IPS-11a (cell line): ENCODE measurements around the gene RPL29.
A peak's percentile ranks its signal among the peaks of the same experiment; 100 is the strongest.
"Not testable (repeated sequence)": the region's sequence is repeated elsewhere in the genome, so short reads cannot be mapped to it uniquely, and the experiment has no call there.

Experiments
- H3K4me3 ChIP-seq: one replicate; pipeline ENCODE4 v1.5.1; 2013; ENCODE audit warnings: low read depth, low read length, control low read depth

Gene RPL29

DNA sequence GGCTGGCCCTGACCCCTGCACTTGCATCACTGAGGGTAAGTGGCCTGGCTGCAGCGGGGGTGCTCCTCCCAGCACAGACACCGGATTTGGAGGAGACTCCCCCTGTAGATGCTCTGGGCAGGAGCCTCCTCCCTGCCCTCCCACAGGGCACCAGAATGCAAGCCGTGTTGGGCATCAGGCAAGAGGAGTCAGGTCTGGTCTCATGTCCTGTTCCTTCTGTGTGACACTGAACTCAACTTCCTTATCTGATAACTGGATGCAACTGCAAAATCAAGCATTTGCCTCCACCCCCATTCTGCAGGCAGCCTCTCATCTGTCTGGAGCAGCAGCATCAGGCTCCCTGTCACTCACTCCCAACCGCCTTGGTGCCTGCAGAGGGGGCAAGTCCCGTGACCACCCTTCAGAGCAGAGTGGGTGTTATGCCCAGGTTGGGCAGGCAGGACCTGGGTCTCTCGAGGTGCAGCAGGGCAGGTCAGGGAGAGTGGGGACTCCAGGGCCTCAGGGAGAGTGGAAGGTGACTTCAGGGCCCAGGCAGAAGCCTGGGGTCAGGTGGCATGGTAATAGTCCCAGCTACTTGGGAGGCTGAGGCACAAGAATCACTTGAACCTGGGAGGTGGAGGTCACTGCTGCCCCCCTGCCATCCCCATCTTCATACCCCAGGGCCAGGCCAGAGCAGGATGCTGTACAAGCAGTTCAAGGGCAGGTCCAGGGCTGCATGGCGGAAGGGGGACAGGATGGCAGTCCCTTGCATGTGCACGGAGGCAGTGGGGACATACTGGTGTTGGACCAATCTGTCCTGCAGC lies 10.5 kb upstream of the RPL29 start:
- no peak overlapping the region for H3K4me3 ChIP-seq

DNA sequence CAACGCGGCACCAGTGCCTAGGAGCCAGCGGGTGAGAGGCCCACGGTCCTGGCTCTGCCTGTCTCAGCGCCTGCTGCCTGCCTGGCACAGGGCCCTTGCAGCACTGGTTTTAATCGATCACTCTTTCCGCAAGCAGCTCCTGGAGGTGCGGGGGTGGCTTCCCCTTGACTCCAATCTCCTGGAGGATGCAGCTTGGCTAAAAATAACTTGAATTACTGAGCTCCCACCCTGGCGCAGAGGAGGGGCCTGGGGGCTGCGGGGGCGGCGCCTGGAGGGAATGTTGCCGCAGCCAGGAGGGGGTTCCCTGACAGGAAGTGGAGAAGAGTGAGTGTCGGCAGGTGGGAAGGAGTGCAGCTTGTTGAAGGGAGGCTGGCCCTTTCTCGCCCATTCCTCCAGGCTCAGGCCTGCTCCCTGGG lies 9.9 kb upstream of the RPL29 start:
- no peak overlapping the region for H3K4me3 ChIP-seq

DNA sequence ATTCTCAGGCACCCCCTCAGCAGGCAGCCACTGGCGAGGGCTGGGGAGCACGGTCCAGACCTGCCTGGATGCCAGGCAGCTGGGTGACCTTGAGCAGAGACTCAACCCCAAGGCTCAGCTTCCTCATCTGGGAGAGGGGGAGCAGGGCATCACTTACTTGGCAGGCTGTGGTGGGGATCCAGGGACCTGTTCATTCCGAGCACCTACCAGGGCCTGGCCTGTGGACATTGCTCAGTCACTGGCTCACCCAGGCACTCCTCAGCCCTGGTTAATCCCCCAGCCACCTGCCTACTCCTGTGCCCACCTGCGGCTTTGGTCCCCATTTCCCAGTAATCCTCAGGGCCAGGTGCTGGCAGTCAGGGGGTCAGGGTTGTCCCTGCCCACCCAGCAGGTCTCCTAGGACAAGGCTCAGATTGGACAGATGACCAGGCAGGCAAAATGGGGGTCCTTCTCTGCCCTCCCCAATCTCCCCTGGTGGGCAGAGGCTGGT lies 9.3 kb upstream of the RPL29 start:
- no peak overlapping the region for H3K4me3 ChIP-seq

DNA sequence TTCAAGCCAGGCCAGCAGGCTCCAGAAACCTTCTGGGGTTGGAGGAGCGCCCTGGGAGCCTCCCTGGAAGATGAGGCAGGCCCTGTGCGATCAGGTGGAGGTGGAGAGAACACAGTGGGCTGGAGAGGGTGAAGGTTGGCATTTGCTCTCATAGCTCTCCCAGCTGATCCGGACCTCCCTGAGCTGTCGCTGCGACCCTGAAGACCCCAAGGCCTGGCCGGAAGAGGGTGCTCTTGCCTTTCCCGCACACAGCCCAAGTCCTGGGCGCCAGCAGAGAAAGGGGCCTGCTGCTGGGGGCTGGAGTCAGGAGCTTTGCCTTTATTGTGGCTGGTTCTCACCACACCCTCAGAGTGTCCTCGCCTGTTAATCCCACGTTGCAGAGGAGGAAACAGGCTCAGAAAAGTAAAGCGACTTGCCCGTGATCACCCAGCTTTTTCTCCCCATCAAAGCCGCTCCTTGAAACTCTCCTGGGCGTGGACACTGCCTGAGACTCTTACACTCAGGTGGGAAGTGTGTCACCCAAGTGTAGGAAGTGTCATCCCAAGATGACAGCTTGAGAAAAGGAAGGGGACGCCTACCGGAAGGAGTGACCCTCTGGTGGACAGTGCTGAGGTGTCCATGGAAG lies 8.6 kb upstream of the RPL29 start:
- no peak overlapping the region for H3K4me3 ChIP-seq

DNA sequence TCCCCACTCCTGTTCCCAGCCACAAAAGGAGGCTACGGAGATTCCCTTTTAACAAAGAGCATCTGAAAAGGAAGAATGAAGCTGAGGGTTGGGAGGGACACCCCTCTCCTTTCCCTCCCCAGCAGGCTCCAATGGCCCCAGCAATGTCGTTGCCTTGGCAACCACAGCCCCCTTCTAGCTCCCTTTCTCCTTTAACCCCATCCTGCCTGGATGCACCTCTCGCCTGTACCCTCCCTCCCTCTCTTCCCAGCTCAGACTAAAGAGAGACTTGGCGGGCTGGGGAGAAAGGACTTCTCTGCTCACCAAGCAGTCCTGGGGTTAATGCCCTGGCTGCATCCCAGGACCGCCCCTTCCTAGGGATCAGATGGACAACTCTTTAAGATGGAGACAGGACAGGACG lies 7.1 kb upstream of the RPL29 start:
- no peak overlapping the region for H3K4me3 ChIP-seq

DNA sequence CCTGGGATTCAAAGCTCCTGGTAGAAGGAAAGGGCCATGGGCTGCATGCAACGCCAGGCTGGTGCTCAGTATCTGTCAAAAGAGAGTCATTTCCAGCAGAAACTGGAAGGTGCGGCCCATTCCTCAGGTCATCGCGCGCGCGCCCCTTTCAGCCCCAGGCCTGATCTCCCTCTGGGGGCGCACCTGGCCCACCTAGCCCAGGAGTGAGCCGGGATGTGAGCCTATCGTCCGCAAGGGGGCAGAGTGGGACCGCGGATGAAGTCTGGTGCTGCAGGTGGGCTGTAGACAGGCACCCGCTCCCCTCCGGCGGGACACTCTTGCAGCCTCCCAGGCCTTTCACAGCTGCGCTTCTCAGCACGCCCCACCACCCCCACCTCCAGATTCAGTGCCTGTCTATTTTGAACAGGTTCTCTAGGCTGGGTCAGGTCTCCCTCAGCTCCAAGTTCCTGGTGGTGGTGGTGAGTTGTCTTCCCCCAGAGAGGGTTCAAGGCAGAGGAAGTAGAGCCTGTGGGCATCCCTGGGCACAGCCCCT lies 5.8 kb upstream of the RPL29 start:
- H3K4me3 ChIP-seq: no peak overlapping the region

DNA sequence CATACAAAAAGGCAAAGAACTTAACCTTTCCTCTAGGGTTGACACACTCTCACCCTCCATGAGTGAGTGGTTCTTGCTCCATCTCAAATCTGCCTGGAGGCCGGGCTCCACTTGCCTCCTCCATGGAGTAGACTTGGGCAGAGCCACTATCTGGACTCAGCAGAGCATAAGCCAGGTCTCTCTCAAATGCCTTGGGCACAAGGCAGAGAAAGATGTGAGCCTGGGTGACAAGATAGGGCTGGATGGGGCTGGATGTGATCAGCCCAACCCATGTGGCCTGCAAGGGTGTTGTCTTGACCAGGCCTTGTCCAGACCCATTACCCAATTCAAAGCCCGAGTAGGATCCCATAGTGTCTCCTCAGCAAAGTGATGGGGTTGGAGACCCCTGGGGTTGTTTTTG lies 4.2 kb upstream of the RPL29 start:
- no peak overlapping the region for H3K4me3 ChIP-seq

DNA sequence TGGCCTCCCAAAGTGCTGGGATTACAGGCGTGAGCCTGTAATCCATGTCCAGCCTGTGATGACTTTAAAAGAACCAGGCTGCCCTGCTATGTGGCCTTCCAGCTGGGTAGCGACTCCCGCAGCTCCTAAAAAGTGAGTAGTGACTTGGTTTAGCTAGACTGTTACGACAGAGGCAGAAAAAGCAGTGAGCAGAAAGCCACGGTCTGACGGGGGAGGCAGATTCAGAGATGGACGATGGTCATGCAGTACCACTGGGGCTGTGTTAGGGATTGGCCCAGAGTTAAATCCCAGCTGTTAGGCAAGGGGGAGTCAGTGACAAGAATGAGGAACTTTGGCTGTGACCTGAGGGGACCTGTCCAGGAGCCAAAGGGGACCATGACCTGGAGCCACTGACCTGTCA lies 3.1 kb upstream of the RPL29 start:
- no peak overlapping the region for H3K4me3 ChIP-seq

DNA sequence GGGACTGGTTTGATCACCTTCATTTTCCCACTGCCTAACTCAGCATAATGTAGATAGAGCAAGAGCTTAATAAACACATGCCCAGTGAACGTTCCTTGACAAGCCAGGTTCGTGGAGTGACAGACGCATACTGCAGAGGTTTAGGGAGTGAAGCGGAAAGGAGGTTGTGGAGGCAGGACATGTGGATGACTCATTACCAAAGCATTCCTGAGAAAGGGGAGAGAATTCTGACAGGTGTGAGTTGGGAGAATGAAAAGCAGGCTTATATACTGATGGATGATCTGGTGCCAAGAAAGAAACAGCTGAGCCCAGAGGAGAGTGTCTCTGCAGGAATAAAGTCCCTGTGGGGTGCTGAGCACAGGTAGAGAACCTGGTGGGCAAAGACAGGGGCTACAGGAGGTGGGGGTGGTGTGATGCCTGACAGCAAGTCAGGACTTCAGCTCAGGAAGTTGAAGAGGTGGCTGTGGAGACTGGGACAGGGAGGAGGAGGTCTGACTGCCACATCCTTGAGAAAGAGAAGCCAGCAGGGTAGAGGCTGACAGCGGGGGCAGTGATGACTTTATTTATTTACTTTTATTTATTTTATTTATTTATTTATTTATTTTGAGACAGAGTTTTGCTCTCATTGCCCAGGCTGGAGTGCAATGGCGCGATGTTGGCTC lies 2.4 kb upstream of the RPL29 start:
- no peak overlapping the region for H3K4me3 ChIP-seq

DNA sequence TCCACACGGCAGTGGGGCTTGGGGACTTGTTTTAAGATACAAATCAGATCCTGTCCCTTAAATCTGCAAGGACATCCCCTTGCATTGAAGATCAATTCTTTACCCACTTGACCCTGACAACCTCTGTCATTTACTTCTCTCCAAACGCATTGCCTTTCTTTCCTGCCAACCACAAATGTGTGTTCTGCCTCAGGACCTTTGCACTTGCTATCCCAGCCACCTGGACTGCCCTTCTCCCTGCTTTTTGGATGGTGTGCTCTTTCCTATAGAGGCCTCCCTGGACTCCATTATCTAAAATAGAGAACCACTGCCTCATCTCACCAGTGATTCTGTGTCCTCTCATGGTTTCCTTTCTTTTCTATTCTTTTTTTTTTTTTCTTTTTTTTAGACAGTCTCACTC lies 1.5 kb upstream of the RPL29 start:
- no peak overlapping the region for H3K4me3 ChIP-seq

DNA sequence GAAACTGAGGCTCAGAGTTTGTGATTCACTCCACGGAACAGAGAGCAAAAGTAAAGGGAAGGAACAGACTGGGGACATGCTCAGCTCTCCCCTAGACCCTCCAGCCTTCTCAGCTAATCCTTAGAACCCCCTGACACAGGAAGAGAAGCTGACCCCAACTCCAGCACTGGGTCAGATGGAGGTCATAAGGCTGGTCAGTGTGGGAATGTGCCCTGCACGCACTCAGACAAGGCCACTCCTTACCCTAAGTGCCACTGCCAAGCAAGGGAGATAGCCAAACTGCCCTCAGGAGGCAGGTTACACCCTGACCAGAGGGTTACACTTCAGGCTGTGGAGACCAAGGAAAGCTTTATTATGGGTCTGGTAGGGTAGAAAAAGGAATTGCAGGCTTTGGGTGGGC lies 1.2 kb downstream of the RPL29 start:
- H3K4me3 ChIP-seq: peak overlapping the region; percentile 100

DNA sequence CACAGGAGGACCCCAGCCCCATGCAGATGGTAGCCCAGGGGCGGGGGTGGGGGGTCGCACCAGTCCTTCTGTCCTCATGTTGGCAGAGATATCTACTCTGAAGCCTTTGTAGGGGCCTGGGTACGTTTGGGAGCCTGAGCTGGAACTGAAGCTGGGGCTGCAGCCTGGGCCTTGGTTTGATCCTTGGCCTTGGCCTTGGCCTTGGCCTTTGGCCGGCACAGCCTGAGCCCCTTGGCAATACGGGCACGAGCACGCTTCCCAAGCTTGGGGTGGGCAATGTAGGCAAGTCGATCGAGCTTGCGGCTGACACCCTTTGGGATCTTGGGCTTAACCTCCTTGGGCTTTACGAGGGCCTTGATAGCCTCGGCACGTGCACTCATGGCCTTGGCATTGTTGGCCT lies 2.0 kb downstream of the RPL29 start:
- not testable (repeated sequence) for H3K4me3 ChIP-seq

DNA sequence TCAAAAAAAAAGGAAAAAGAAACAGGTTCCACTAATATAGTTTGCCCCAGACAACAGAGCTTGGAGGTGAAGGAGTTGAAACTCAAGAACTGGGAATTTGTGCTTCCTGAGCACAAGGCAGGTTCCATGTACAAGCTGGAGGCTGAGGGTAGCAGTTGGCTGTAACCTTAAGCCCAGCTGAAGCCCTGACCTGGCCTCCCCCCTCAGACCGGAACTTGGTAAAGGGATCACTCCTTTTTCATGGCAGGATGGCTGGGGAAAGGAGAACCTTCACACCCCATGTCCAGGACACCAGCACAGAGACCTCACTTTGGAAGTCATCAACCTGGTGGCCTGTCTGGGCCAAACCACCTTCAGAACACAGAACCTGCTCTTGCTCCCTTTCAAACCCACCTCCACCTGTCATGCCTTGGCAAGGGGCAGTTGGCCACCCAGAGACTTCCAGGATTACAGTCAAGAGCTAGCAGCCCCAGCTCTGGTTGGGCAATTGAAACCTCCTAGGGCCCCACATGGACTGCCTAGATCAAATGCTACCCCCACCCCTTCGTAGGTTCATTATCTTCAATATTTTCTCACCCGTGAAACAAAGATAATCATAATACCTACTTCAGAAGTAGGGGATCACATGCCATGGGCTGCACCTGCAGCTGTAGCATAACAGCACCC lies 3.5 kb downstream of the RPL29 start:
- H3K4me3 ChIP-seq: no peak overlapping the region

DNA sequence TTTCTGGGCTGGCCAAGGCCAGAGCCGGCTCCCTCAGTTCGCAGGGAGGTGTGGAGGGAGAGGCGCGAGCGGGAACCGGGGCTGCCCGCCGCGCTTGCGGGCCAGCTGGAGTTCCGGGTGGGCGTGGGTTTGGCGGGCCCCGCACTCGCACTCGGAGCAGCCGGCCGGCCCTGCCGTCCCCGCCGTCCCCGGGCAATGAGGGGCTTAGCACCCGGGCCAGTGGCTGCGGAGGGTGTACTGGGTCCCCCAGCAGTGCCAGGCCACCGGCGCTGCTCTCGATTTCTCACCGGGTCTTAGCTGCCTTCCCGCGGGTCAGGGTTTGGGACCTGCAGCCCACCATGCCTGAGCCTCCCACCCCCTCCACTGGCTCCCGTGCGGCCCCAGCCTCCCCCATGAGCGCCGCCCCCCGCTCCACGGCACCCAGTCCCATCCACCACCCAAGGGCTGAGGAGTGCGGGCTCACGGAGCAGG lies 5.2 kb downstream of the RPL29 start:
- H3K4me3 ChIP-seq: not testable (repeated sequence)

DNA sequence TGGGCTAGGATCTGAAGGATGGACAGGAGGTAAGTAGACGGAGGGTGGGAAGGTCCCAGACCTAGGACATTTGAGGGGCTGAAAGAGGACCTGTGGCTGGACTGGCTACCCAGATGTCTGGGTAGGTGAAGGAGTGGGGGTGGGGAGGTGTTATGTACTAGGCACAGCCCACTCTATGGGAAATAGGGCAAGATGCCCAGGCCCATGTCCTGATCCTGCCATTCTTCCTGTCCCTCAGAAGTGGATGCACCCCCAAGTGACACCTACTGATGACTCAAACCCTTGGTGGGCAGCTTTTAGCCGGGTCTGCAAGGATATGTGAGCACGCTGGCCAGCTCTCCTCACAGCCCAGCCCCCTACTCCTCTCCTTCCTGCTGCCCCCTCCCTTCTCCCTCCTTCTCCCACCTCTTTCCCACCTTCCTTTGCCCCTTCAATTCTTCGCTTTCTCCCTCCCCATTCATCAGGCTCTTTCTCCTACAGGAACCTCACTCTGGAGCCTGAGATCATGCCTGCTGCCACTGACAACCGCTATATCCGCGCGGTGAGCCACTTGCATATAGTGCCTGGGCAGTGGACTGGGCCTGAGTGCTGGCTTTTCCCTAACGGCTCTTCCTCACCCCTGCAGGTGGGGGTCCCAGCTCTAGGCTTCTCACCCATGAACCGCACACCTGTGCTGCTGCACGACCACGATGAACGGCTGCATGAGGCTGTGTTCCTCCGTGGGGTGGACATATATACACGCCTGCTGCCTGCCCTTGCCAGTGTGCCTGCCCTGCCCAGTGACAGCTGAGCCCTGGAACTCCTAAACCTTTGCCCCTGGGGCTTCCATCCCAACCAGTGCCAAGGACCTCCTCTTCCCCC lies 7.2 kb downstream of the RPL29 start:
- no peak overlapping the region for H3K4me3 ChIP-seq

DNA sequence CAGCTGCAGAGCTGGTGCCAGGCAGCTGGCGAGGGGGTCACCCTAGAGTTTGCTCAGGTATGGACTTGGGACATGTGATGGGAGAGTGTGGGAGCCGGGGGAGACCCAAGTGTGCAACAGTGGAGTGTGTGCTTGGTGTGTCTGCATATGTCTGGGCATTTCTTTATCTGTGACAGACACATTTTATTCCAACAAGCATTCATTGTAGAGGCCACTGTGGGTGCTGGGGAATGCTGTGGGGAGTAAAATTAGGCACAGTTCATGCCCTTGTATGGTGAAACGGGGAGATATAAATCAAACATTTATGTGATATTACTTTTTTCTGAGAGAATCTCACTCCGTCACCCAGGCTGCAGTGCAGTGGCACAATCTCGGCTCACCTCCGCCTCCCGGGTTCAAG lies 8.1 kb downstream of the RPL29 start:
- H3K4me3 ChIP-seq: no peak overlapping the region

DNA sequence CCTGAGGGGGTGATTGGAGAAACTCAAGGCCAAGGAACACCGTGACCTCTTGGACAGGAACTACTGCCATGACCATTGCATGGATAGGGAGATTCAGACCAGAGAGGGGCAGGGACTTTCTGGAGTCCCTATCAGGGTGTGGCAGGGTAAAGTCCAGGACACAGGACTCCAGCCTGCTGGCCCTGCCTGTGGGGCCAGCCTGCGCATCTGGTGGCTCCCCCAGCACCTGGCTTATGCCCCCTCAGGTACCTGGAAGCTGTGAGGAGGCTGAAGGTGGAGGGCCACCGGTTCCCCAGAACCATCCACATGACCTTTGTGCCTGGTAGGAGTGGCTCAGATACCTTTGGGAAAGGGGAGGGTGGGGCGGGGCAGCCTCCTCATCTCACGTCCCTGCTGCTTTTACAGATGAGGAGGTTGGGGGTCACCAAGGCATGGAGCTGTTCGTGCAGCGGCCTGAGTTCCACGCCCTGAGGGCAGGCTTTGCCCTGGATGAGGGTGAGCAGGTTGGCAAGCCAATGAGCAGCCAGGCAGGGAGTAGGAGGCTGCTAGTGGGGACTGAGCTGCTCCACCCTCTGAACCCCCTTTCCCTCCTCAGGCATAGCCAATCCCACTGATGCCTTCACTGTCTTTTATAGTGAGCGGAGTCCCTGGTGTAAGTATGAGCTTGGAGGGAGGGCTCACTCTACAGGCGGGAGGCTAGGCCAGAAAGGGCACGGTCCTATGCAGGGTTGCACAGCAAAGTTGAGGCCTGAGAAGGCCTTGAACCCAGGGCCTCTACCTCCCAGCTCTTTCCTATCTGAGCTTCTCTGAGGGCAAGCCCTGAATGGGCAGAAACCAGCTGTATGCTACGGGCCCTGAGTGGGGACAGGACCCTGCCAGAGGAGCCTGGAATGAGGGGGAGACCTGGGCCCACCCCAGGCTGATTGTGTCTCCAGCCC lies 9.4 kb downstream of the RPL29 start:
- no peak overlapping the region for H3K4me3 ChIP-seq

DNA sequence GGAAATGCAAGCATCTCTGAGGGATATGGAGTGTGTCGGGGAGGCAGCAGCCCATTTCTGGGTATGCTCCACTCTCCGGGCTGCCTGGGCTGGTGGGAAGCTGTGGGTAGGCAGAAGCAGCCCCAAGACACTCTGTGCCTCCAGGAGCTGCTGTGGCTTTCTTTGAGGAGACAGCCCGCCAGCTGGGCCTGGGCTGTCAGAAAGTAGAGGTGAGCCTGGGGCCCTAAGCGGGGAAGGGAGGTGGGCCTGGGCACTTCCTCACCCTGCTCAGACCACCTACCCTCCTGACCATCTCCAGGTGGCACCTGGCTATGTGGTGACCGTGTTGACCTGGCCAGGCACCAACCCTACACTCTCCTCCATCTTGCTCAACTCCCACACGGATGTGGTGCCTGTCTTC lies 10.6 kb downstream of the RPL29 start:
- no peak overlapping the region for H3K4me3 ChIP-seq

DNA sequence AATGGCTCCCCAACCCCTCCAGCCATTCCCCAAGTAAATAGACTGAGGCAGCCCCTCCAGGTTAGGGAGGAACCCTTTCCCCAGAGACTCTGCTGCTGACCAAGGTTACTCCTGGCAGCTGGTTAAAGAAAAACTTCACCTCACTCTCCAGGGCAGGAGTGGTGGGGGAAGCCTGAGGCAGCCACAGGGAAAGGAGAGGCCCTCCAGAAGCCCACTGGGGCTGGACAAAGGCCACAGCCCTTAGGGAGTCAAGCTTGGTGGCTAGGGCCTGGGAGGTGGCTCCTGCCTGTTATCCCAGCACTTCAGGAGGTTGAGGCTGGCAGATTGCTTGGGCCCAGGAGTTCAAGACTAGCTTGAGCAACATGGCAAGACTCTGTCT lies 11.4 kb downstream of the RPL29 start:
- H3K4me3 ChIP-seq: no peak overlapping the region
